Sigmoid colon (tissue), 7 donors: ENCODE measurements around the gene TNRC18. TPM values are rescaled to one million over a fixed set of nuclear protein-coding genes. Genes with fewer than 3 reads are reported as not detected.
"Not testable (repeated sequence)": the region's sequence is repeated elsewhere in the genome, so short reads cannot be mapped to it uniquely, and the experiment has no call there.

Experiments used
- DNase-seq: peaks from one replicate; pipeline ENCODE4 v3.0.0-alpha.2; 2019
- H3K27ac ChIP-seq, 4 donors: fragments of 200-600 bp; sonication (generic); one replicate each; pipeline ENCODE4 v1.5.1; 2016 to 2019; ENCODE audit warnings: mild to moderate bottlenecking in 1 of 4
- H3K27me3 ChIP-seq, 3 donors: fragments of 200-600 bp; sonication (generic); one replicate each; pipeline ENCODE4 v1.5.1; 2019; ENCODE audit warnings: mild to moderate bottlenecking in 1 of 3
- H3K36me3 ChIP-seq, 4 donors: fragments of 200-600 bp; sonication (generic); one replicate each; pipeline ENCODE4 v1.5.1; 2016 to 2019
- H3K4me1 ChIP-seq, 4 donors: fragments of 200-600 bp; sonication (generic); one replicate each; pipeline ENCODE4 v1.5.1; 2017 to 2019
- H3K4me3 ChIP-seq, 4 donors: fragments of 200-600 bp; sonication (generic); one replicate each; pipeline ENCODE4 v1.5.1; 2017 to 2019; ENCODE audit warnings: mild to moderate bottlenecking in 2 of 4, moderate library complexity in 1 of 4
- H3K9me3 ChIP-seq, 4 donors: fragments of 200-600 bp in 3 of 4; sonication (generic) in 3 of 4; one replicate each; pipeline versions ENCODE4 v1.5.1 to v1.6.1; 2013 to 2019
- CTCF ChIP-seq, 4 experiments: fragments of 450-650 bp in 3 of 4; fragments of 200-600 bp in 1 of 4; IDR thresholded peaks; one replicate each; pipeline ENCODE4 v1.5.1; 2016 to 2019; ENCODE audit warnings: antibody characterized with exemption in 4 of 4, mild to moderate bottlenecking in 3 of 4, moderate library complexity in 2 of 4
- EP300 ChIP-seq, 4 donors: sonication (generic); formaldehyde crosslinking; IDR thresholded peaks; one replicate each; pipeline ENCODE4 v1.6.1; 2017; ENCODE audit warnings: antibody characterized with exemption in 4 of 4
- POLR2A ChIP-seq, 2 donors: fragments of 450-650 bp; IDR thresholded peaks; one replicate each; pipeline ENCODE4 v1.6.1; 2016; ENCODE audit warnings: antibody characterized with exemption in 2 of 2, mild to moderate bottlenecking in 2 of 2, moderate library complexity in 2 of 2
- POLR2AphosphoS5 ChIP-seq, 4 donors: sonication (generic); formaldehyde crosslinking; IDR thresholded peaks; one replicate each; pipeline ENCODE4 v1.6.1; 2017; ENCODE audit warnings: antibody characterized with exemption in 4 of 4
- WGBS, 2 donors: extraction: QIAGEN DNeasy Blood & Tissue Kit; methylation state at CpG; one replicate each; pipeline ENCODE4 v1.1.7; 2013; 5-methylcytosine and 5-hydroxymethylcytosine counted together
- intact Hi-C: fragments of 100-400 bp; cut with DNase I; formaldehyde crosslinking; loops from one replicate; pipeline ENCODE4 v1.15.1; 2023
- polyA plus RNA-seq, 3 donors: library from polyadenylated mRNA; stranded (reverse); fragments of 200-250 nt; gene quantifications; one replicate each; pipeline ENCODE4 v1.2.3, GENCODE V29; 2013
- total RNA-seq, 4 donors: library from RNA; depleted of rRNA; stranded (reverse); fragments of >200 nt; gene quantifications; one replicate each; pipeline ENCODE4 v1.1.0, GENCODE V29; 2016
- donor health status: healthy with polysubstance abuse.
- donor health status: Bipolar disorder and iron deficiency.
- donor health status: healthy.

Gene TNRC18
- total and polyA plus RNA-seq, 7 donors, result 12.6 to 187 (median 44.9) TPM

GRCh38 chr7:5279734-5280133, 143.9 kb downstream of the TNRC18 start:
- Histone ChIP-seq H3K9me3 (no peaks in the 10 kb centered on the region), H3K4me1 (peaks cover 0 to 23% (median 18%) of the 10 kb centered on the region in 4 donors), H3K27me3 (peaks cover 0 to 16% (median 6%) of the 10 kb centered on the region in 3 donors), H3K27ac (no peak overlapping the region), H3K36me3 (no peaks in the 10 kb centered on the region), H3K4me3 (no peak overlapping the region)
- 81 to 86% methylated on average over 4 of the region's 4 CpGs for WGBS, 2 donors
- no peak for DNase-seq
- TF ChIP-seq CTCF (IDR thresholded peaks at IDR 0.05) (no peak), POLR2AphosphoS5 (IDR thresholded peaks at IDR 0.05) (no peak), EP300 (IDR thresholded peaks at IDR 0.05) (no peak), POLR2A (IDR thresholded peaks at IDR 0.05) (no peak)
- intact Hi-C loops, result no loop called here

- H3K27me3 ChIP-seq, result peaks cover 0 to 7% (median 5%) of the 10 kb centered on the region in 3 donors
- H3K27ac ChIP-seq, result no peak overlapping the region
- intact Hi-C loops, result no loop called here
- H3K9me3 ChIP-seq, result no peaks in the 10 kb centered on the region
- peaks cover 0 to 19% (median 18%) of the 10 kb centered on the region in 4 donors for H3K4me1 ChIP-seq
- TF ChIP-seq EP300 (IDR thresholded peaks at IDR 0.05) (no peak), POLR2AphosphoS5 (IDR thresholded peaks at IDR 0.05) (no peak), CTCF (IDR thresholded peaks at IDR 0.05) (no peak), POLR2A (IDR thresholded peaks at IDR 0.05) (no peak)
- H3K4me3 ChIP-seq, result no peak overlapping the region
- no peaks in the 10 kb centered on the region for H3K36me3 ChIP-seq
- no peak for DNase-seq
- 75 to 77% methylated on average over 7 of the region's 7 CpGs for WGBS, 2 donors
These were observed 144.9 kb downstream of the TNRC18 start for GRCh38 chr7:5278766-5279165.

GRCh38 chr7:5276611-5277010, 147.0 kb downstream of the TNRC18 start:
- no peaks in the 10 kb centered on the region for H3K9me3 ChIP-seq
- intact Hi-C loops, result no loop called here
- TF ChIP-seq POLR2AphosphoS5 (IDR thresholded peaks at IDR 0.05) (no peak), POLR2A (IDR thresholded peaks at IDR 0.05) (no peak), CTCF (IDR thresholded peaks at IDR 0.05) (no peak), EP300 (IDR thresholded peaks at IDR 0.05) (no peak)
- no peaks in the 10 kb centered on the region for H3K36me3 ChIP-seq
- 66 to 85% methylated on average over 15 of the region's 15 CpGs for WGBS, 2 donors
- H3K4me1 ChIP-seq, result peaks cover 0 to 13% (median 11%) of the 10 kb centered on the region in 4 donors
- no peak overlapping the region for H3K27ac ChIP-seq
- DNase-seq, result no peak
- H3K27me3 ChIP-seq, result no peaks in the 10 kb centered on the region
- no peak overlapping the region for H3K4me3 ChIP-seq

GRCh38 chr7:5276123-5276522, 147.5 kb downstream of the TNRC18 start:
- H3K4me1 ChIP-seq, result peaks cover 0 to 13% (median 11%) of the 10 kb centered on the region in 4 donors
- 83 to 93% methylated on average over 14 of the region's 14 CpGs for WGBS, 2 donors
- intact Hi-C loops, result not testable (repeated sequence)

GRCh38 chr7:5275510-5275909, 148.1 kb downstream of the TNRC18 start:
- H3K36me3 ChIP-seq, intact Hi-C loops, H3K27me3 ChIP-seq, H3K4me3 ChIP-seq, H3K9me3 ChIP-seq: not testable (repeated sequence)
- 45 to 74% methylated on average over 10 of the region's 10 CpGs for WGBS, 2 donors
- Histone ChIP-seq H3K4me1 (peaks cover 0 to 13% (median 11%) of the 10 kb centered on the region in 4 donors), H3K27ac (peak overlapping the region; percentile 22 to 65 (median 47))
- DNase-seq, result peak; percentile 90

More at GRCh38 chr7:5276123-5276522, 147.5 kb downstream of the TNRC18 start:
- not testable (repeated sequence) for H3K4me3 ChIP-seq, DNase-seq, H3K27me3 ChIP-seq, H3K27ac ChIP-seq, H3K9me3 ChIP-seq, H3K36me3 ChIP-seq

- H3K27me3 ChIP-seq, intact Hi-C loops, H3K4me3 ChIP-seq, H3K36me3 ChIP-seq, H3K9me3 ChIP-seq: not testable (repeated sequence)
- peak; percentile 84 for DNase-seq
- Histone ChIP-seq H3K27ac (peak overlapping the region; percentile 22 to 65 (median 47)), H3K4me1 (peaks cover 0 to 13% (median 11%) of the 10 kb centered on the region in 4 donors)
- WGBS, 2 donors, result 12 to 58% methylated on average over 11 of the region's 11 CpGs
These were observed 148.6 kb downstream of the TNRC18 start for GRCh38 chr7:5274985-5275431.
